Activated T-helper 2 cell treated with anti-CD3 and anti-CD28 coated beads, Interferon-gamma antibody, Interleukin-2, Interleukin-4, amounts not matched to agents 10 μg/mL and 5 μg/mL and 100 μg/mL, durations not matched to agents 14 hours and 24 hours and 36 hours (primary cell): Measurements from ENCODE around the gene UBN2. TPM values are rescaled to one million over a fixed set of nuclear protein-coding genes. Genes with fewer than 3 reads are reported as not detected.
A peak's percentile ranks its signal among the peaks of the same experiment; 100 is the strongest.

Experiments
- DNase-seq: peaks from one replicate; pipeline ENCODE4 v3.0.0; 2021; ENCODE audit warnings: low spot score
- H3K27ac Mint-ChIP-seq: one replicate; pipeline ENCODE4 v1.8.0; 2021; ENCODE audit warnings: mixed read lengths
- H3K27me3 Mint-ChIP-seq: one replicate; pipeline ENCODE4 v1.8.0; 2021; ENCODE audit warnings: low read depth, mixed read lengths
- H3K36me3 Mint-ChIP-seq: one replicate; pipeline ENCODE4 v1.8.0; 2021; ENCODE audit warnings: low read depth, mixed read lengths
- H3K4me1 Mint-ChIP-seq: one replicate; pipeline ENCODE4 v1.8.0; 2021; ENCODE audit warnings: low read depth, mixed read lengths
- H3K4me3 Mint-ChIP-seq: one replicate; pipeline ENCODE4 v1.8.0; 2021; ENCODE audit warnings: low read depth, mild to moderate bottlenecking, moderate library complexity, mixed read lengths
- H3K9me3 Mint-ChIP-seq: one replicate; pipeline ENCODE4 v1.8.0; 2021; ENCODE audit warnings: mixed read lengths
- intact Hi-C: fragments of 100-400 bp; cut with micrococcal nuclease; formaldehyde crosslinking; loops from one replicate; pipeline ENCODE4 v1.15.1; 2023
- total RNA-seq: library from RNA; stranded (reverse); gene quantifications from 2 replicates; pipeline ENCODE4 v1.2.3, GENCODE V29; 2022

The UBN2 gene
- total RNA-seq, 1 donor from 2014 or later = 13.6 TPM

GRCh38 chr7:139242741-139243281 lies 11.8 kb downstream of the UBN2 start:
- Mint-ChIP-seq H3K9me3 (no peaks in the 10 kb centered on the region), H3K36me3 (peaks cover 54% of the 10 kb centered on the region), H3K27me3 (no peaks in the 10 kb centered on the region), H3K27ac (peak overlapping the region; percentile 26), H3K4me3 (no peak overlapping the region), H3K4me1 (peaks cover 12% of the 10 kb centered on the region)
- intact Hi-C loops = no loop called here
- DNase-seq = no peak

DNA sequence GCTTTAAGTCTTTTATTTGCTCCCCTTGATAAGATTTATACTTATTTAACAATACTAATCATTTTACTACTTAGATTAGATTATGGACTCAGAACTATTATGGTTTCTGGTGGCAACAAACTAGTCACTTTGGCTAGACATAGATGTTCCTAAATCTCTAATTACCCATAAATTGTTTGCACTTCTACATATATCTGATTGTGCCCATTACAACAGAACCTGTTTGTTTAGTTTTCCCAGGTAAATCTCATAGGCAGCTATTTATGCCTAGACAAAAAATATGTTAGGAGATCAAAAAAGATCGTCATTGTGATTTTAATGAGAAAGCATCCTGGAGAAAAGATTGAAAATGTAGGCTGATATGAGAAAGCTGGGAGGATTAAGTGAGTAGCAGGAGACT lies 14.4 kb downstream of the UBN2 start:
- no peaks in the 10 kb centered on the region for H3K27me3 Mint-ChIP-seq
- no peak for DNase-seq
- no peaks in the 10 kb centered on the region for H3K9me3 Mint-ChIP-seq
- no peak overlapping the region for H3K27ac Mint-ChIP-seq
- intact Hi-C loops = no loop called here
- peaks cover 58% of the 10 kb centered on the region for H3K36me3 Mint-ChIP-seq
- no peak overlapping the region for H3K4me3 Mint-ChIP-seq
- H3K4me1 Mint-ChIP-seq = peaks cover 25% of the 10 kb centered on the region

GRCh38 chr7:139246494-139246893 lies 15.5 kb downstream of the UBN2 start:
- no peak for DNase-seq
- intact Hi-C loops = no loop called here
- H3K27me3 Mint-ChIP-seq = no peaks in the 10 kb centered on the region
- no peaks in the 10 kb centered on the region for H3K9me3 Mint-ChIP-seq
- H3K27ac Mint-ChIP-seq = no peak overlapping the region
- peaks cover 56% of the 10 kb centered on the region for H3K36me3 Mint-ChIP-seq
- no peak overlapping the region for H3K4me3 Mint-ChIP-seq
- H3K4me1 Mint-ChIP-seq = peaks cover 28% of the 10 kb centered on the region

GRCh38 chr7:139246905-139247304 lies 15.9 kb downstream of the UBN2 start:
- intact Hi-C loops = no loop called here
- peaks cover 60% of the 10 kb centered on the region for H3K36me3 Mint-ChIP-seq
- peaks cover 32% of the 10 kb centered on the region for H3K4me1 Mint-ChIP-seq
- no peak overlapping the region for H3K4me3 Mint-ChIP-seq
- no peaks in the 10 kb centered on the region for H3K9me3 Mint-ChIP-seq
- no peak for DNase-seq
- H3K27me3 Mint-ChIP-seq = no peaks in the 10 kb centered on the region
- no peak overlapping the region for H3K27ac Mint-ChIP-seq

DNA sequence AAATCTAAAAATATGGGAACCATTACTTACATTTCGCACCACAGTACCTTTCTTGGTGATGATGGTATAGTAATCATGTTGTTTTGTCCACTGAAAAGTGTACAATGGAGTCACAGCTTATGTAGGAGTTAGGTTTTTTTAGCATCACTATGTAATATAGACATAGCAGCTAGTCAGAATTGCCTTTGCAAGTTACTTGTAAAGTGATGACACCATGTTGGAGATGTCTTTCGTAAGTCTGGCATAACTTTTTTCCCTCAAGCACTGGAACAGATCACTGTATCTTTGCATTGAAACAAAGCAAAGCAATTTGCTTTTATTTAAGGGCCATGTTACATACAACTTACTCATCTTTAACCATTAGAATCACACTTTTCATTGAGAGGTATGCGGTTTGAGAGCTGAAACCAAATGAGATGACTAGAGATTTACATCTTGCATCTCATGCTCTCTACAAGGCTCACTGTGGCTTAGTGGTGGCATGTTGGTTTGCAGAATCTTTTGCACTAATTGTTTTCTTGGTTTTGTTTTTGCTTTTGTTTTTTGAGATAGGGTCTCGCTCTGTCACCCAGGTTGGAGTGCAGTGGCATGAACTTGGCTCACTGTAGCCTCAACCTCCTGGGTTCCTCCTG lies 18.3 kb downstream of the UBN2 start:
- H3K27me3 Mint-ChIP-seq = no peaks in the 10 kb centered on the region
- no peak for DNase-seq
- intact Hi-C loops = no loop called here
- no peak overlapping the region for H3K4me3 Mint-ChIP-seq
- H3K36me3 Mint-ChIP-seq = peaks cover 58% of the 10 kb centered on the region
- H3K4me1 Mint-ChIP-seq = peaks cover 20% of the 10 kb centered on the region
- H3K27ac Mint-ChIP-seq = peak overlapping the region; percentile 16
- H3K9me3 Mint-ChIP-seq = no peaks in the 10 kb centered on the region

GRCh38 chr7:139252451-139252850 lies 21.4 kb downstream of the UBN2 start:
- Mint-ChIP-seq H3K27me3 (no peaks in the 10 kb centered on the region), H3K4me3 (no peak overlapping the region), H3K4me1 (peaks cover 20% of the 10 kb centered on the region), H3K36me3 (peaks cover 48% of the 10 kb centered on the region), H3K9me3 (no peaks in the 10 kb centered on the region), H3K27ac (no peak overlapping the region)
- DNase-seq = no peak
- intact Hi-C loops = no loop called here

DNA sequence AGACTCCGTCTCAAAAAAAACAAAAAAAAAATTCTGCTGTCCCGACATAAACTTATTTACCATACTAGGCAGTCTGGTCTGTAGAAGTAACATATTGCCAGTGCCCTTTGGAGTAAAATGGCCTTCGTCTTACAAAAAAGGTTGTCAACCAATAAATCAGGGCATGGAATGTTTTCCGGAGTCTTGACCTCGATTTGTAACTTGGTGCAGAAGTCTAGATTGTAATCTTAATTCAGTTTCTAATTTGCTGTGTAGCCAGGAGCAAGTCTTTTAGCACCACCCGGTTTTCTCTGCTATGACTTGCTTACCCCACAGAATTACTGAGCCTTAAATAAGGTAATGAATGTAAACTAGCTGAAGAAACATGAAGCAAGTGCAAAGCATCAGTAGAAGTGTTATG lies 23.2 kb downstream of the UBN2 start:
- DNase-seq = no peak
- H3K4me3 Mint-ChIP-seq = no peak overlapping the region
- intact Hi-C loops = no loop called here
- no peaks in the 10 kb centered on the region for H3K9me3 Mint-ChIP-seq
- peaks cover 42% of the 10 kb centered on the region for H3K36me3 Mint-ChIP-seq
- peaks cover 11% of the 10 kb centered on the region for H3K4me1 Mint-ChIP-seq
- H3K27me3 Mint-ChIP-seq = no peaks in the 10 kb centered on the region
- H3K27ac Mint-ChIP-seq = no peak overlapping the region

DNA sequence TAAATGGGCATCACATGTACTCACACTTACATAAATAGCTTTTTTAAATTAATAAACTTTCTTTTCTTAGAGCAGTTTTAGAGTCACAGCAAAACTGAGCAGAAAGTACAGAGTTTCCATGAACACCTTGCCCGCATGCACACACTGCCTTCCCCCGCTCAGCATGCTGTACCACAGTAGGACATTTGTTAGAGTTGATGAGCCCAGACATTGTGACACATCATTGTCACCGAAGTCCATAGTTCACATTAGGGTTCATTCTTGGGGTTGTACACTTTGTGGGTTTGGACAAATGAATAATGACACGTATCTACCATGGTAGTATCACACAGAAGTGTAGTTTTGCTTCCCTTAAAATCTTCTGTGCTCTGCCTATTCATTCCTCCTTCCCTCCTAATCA lies 23.7 kb downstream of the UBN2 start:
- H3K36me3 Mint-ChIP-seq = peaks cover 41% of the 10 kb centered on the region
- peaks cover 8% of the 10 kb centered on the region for H3K4me1 Mint-ChIP-seq
- DNase-seq = no peak
- no peaks in the 10 kb centered on the region for H3K27me3 Mint-ChIP-seq
- H3K27ac Mint-ChIP-seq = no peak overlapping the region
- H3K9me3 Mint-ChIP-seq = no peaks in the 10 kb centered on the region
- H3K4me3 Mint-ChIP-seq = no peak overlapping the region
- intact Hi-C loops = no loop called here

- Mint-ChIP-seq H3K4me3 (no peak overlapping the region), H3K9me3 (no peaks in the 10 kb centered on the region), H3K36me3 (peaks cover 44% of the 10 kb centered on the region), H3K27me3 (no peaks in the 10 kb centered on the region), H3K4me1 (peaks cover 7% of the 10 kb centered on the region), H3K27ac (no peak overlapping the region)
- no peak for DNase-seq
- intact Hi-C loops = no loop called here
Measured at GRCh38 chr7:139255290-139255689, 24.3 kb downstream of the UBN2 start.

- Mint-ChIP-seq H3K27me3 (no peaks in the 10 kb centered on the region), H3K4me1 (no peaks in the 10 kb centered on the region), H3K27ac (no peak overlapping the region), H3K4me3 (no peak overlapping the region), H3K9me3 (no peaks in the 10 kb centered on the region), H3K36me3 (peaks cover 38% of the 10 kb centered on the region)
- intact Hi-C loops = no loop called here
- no peak for DNase-seq
Measured at GRCh38 chr7:139259142-139259541, 28.1 kb downstream of the UBN2 start.

- no peak overlapping the region for H3K27ac Mint-ChIP-seq
- DNase-seq = no peak
- intact Hi-C loops = no loop called here
- H3K27me3 Mint-ChIP-seq = no peaks in the 10 kb centered on the region
- no peaks in the 10 kb centered on the region for H3K9me3 Mint-ChIP-seq
- H3K4me1 Mint-ChIP-seq = no peaks in the 10 kb centered on the region
- no peak overlapping the region for H3K4me3 Mint-ChIP-seq
- peaks cover 37% of the 10 kb centered on the region for H3K36me3 Mint-ChIP-seq
Measured at GRCh38 chr7:139264220-139264619, 33.2 kb downstream of the UBN2 start.

- intact Hi-C loops = no loop called here
- DNase-seq = no peak
- peaks cover 35% of the 10 kb centered on the region for H3K36me3 Mint-ChIP-seq
Measured at GRCh38 chr7:139265673-139266072, 34.6 kb downstream of the UBN2 start.

DNA sequence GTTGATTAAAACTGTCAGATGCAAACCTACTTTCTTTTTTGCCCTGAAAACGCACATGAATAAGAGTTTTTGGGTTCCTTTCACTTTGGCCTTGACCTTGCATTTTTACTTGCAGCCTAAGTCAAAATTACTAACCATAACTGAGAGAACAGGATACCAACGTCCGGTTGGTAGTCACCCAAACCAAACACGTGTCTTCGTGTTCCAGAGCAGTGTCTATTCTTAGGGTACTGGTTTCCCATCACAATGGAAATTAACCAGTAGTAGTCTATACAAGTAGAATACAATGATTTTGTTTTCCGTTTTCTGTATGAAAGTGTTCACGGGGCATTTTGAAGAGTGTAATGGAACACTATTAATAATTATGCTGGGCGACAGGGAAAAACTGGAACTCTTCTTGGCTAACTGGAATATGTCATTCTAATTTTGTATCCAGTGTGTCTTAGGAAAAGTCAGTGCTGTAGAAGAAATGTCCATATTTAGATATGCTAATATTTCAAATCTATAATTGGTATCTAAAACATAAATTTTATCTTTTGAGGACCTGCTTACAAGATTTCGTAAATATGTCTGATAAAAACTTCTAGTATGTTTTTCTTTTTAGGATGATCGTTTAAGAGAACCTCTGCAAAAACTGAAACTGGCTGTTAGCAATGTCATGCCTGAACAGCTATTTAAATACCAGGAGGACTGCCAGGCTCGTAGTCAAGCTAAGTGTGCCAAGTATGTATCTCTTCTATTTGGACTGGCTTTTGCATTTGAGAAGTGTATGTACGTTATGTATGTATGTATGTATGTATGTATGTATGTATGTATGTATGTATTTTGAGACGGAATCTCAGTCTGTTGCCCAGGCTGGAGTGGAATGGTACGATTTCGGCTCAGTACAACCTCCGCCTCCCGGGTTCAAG lies 40.9 kb downstream of the UBN2 start:
- no peak for DNase-seq
- Mint-ChIP-seq H3K36me3 (peaks cover 33% of the 10 kb centered on the region), H3K4me3 (no peak overlapping the region), H3K9me3 (no peaks in the 10 kb centered on the region), H3K4me1 (no peaks in the 10 kb centered on the region), H3K27ac (no peak overlapping the region), H3K27me3 (no peaks in the 10 kb centered on the region)
- intact Hi-C loops = no loop called here

More at GRCh38 chr7:139265673-139266072, 34.6 kb downstream of the UBN2 start:
- Mint-ChIP-seq H3K4me3 (no peak overlapping the region), H3K4me1 (no peaks in the 10 kb centered on the region), H3K27ac (no peak overlapping the region), H3K9me3 (no peaks in the 10 kb centered on the region), H3K27me3 (no peaks in the 10 kb centered on the region)
